ENCODE data around the gene CGNL1.

Gene CGNL1

DNA sequence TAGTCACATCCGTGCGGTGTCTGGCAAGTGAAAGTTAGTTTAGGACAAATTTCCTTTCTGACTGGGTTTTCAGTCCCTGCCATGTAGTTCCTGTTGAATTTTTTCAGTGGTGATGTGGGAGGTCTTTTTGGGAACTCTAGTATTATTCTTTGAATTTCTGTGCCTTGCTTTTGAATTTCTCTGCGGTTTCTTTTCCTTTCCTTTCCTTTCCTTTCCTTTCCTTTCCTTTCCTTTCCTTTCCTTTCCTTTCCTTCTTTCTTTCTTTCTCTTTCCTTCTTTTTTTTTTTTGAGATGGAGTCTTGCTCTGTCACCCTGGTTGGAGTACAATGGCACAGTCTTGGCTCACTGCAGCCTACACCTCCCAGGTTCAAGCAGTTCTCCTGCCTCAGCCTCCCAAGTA is 88.2 kb downstream of the CGNL1 start:
- H3K4me3 Mint-ChIP-seq: no peak overlapping the region
- no peaks in the 10 kb centered on the region for H3K4me1 Mint-ChIP-seq
- H3K36me3 Mint-ChIP-seq: no peaks in the 10 kb centered on the region
- H3K27me3 Mint-ChIP-seq: peaks cover 13% of the 10 kb centered on the region
- H3K27ac Mint-ChIP-seq: no peak overlapping the region
- no peaks in the 10 kb centered on the region for H3K9me3 Mint-ChIP-seq

DNA sequence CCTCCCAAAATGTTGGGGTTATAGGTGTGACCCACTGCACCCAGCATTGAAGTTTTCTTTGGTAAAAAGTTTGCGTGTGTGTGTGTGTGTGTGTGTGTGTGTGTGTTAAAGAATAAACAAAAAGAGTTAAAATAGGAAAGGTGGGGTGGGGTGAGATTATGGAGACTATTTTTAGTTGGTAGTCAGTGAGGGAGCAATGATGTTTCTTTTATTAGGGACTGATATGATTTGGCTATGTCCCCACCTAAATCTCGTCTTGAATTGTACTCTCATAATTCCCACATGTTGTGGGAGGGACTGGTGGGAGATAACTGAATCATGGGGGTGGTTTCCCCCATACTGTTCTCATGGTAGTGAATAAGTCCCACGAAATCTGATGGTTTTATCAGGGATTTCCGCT is 92.2 kb downstream of the CGNL1 start:
- no peak overlapping the region for H3K4me3 Mint-ChIP-seq
- no peaks in the 10 kb centered on the region for H3K36me3 Mint-ChIP-seq
- no peak overlapping the region for H3K27ac Mint-ChIP-seq
- peaks cover 20% of the 10 kb centered on the region for H3K27me3 Mint-ChIP-seq
- no peaks in the 10 kb centered on the region for H3K9me3 Mint-ChIP-seq
- no peaks in the 10 kb centered on the region for H3K4me1 Mint-ChIP-seq

- Mint-ChIP-seq H3K27me3 (peaks cover 26% of the 10 kb centered on the region), H3K4me3 (no peak overlapping the region), H3K27ac (no peak overlapping the region), H3K9me3 (no peaks in the 10 kb centered on the region), H3K36me3 (no peaks in the 10 kb centered on the region), H3K4me1 (no peaks in the 10 kb centered on the region)
Measured at GRCh38 chr15:57470543-57470942, 94.2 kb downstream of the CGNL1 start.

DNA sequence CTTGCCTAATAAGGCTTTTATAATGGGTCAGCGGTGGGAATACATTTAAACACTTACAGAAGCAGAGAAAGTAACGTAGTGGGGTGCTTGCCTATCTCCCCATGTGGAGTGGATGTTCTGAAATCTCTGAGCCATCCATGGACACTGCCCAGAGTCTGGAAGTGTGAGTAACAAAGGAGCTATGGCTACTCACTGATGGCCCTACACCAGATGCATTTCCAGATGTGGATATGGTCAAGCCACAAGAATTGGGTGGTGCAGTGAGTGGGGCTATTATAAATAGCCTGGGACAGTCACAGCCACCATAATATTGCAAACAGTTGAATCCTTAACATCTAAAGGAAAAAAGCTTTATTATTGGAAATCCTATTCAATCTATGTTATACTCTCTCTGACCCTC is 96.6 kb downstream of the CGNL1 start:
- Mint-ChIP-seq H3K36me3 (no peaks in the 10 kb centered on the region), H3K4me1 (no peaks in the 10 kb centered on the region), H3K9me3 (no peaks in the 10 kb centered on the region), H3K27ac (no peak overlapping the region), H3K4me3 (no peak overlapping the region), H3K27me3 (peaks cover 29% of the 10 kb centered on the region)

DNA sequence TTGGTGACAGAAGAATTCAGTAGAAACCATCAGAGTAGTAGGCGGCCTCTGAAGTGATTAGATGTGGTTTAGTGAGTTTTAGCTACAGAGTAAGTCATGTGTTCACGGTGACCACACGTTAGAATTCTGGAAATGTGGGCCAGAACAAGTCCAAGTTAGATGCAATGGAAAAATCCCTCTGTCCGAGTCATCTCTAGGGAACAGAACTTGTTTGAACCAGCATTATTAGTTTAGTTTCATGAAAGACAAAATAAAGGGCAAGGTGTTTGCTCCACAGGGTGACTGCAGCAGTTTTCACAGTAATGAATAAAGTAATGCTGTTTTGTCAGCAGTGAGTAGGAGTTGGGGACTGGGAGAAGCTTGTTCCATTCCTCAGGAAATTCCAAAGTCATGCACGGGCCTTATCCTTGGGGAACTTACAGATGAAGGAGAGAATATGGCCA is 100.2 kb downstream of the CGNL1 start:
- H3K36me3 Mint-ChIP-seq: no peaks in the 10 kb centered on the region
- H3K27me3 Mint-ChIP-seq: peaks cover 18% of the 10 kb centered on the region
- H3K4me3 Mint-ChIP-seq: no peak overlapping the region
- H3K9me3 Mint-ChIP-seq: no peaks in the 10 kb centered on the region
- no peak overlapping the region for H3K27ac Mint-ChIP-seq
- H3K4me1 Mint-ChIP-seq: no peaks in the 10 kb centered on the region

DNA sequence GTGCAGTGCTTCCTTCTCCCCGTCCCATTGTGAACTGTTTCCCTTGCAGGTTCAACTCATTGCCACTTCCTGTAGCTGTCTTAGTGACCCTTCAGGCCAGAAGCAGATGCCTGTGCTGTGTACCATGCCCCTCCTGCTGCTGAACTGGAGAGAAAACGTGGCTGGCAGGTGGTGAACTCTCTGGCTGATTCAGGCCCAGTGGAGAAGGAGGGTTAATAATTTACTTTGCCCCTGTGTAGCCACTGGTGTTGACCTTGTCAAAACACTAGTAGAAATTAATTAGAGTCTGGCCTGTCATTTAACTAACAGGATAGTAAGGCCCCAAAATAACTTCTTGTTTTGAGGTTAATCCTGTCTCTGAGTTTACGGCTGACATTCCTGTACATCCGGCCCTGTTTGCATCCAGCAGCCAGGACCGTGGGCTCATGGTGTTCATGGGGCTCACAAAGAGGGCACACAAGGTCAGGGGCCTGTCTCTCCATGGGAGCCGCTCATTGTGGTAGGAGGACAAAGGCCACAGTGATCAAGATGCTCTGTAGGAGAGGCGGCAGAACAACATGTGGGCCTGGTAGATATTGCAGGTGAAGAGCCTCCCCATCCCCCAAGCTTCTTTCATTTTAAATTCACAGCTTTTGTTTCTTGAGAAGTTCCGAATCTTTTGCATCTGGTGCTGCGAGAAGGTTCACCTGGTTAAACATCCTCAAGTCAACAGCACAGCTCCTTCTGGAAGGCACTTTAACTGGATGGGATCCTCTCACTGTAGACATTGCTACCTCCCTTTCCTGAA is 101.6 kb downstream of the CGNL1 start:
- no peaks in the 10 kb centered on the region for H3K4me1 Mint-ChIP-seq
- H3K27me3 Mint-ChIP-seq: peaks cover 16% of the 10 kb centered on the region
- no peaks in the 10 kb centered on the region for H3K36me3 Mint-ChIP-seq
- H3K4me3 Mint-ChIP-seq: no peak overlapping the region
- H3K9me3 Mint-ChIP-seq: no peaks in the 10 kb centered on the region
- H3K27ac Mint-ChIP-seq: no peak overlapping the region

- H3K4me1 Mint-ChIP-seq: no peaks in the 10 kb centered on the region
- no peak overlapping the region for H3K27ac Mint-ChIP-seq
- peaks cover 17% of the 10 kb centered on the region for H3K27me3 Mint-ChIP-seq
- no peaks in the 10 kb centered on the region for H3K36me3 Mint-ChIP-seq
- H3K4me3 Mint-ChIP-seq: no peak overlapping the region
- H3K9me3 Mint-ChIP-seq: no peaks in the 10 kb centered on the region
Measured at GRCh38 chr15:57479005-57479404, 102.7 kb downstream of the CGNL1 start.

GRCh38 chr15:57481038-57481705 is 104.9 kb downstream of the CGNL1 start:
- no peaks in the 10 kb centered on the region for H3K4me1 Mint-ChIP-seq
- no peaks in the 10 kb centered on the region for H3K36me3 Mint-ChIP-seq
- H3K4me3 Mint-ChIP-seq: no peak overlapping the region
- H3K27ac Mint-ChIP-seq: no peak overlapping the region
- H3K9me3 Mint-ChIP-seq: no peaks in the 10 kb centered on the region
- H3K27me3 Mint-ChIP-seq: peaks cover 9% of the 10 kb centered on the region

DNA sequence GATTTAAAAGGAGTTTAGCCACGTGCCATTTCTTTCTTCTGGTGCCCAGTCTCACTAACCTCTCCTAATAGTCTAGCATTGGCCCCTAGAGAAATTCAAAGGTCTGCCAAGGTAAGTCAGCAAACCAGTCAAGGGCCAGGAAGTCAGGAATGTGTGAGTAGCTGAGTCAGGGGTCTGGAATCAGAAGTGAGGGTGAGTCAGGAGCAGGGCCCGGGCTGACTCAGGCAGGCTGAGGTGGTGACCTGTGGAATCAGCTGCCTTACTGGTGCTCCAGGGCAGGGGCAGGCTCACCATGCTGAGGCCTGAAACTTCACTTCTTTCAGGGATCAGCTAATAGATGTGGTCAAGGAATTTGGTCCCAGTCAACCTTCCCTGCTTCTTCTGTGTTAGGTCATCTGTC is 109.6 kb downstream of the CGNL1 start:
- Mint-ChIP-seq H3K9me3 (no peaks in the 10 kb centered on the region), H3K36me3 (no peaks in the 10 kb centered on the region), H3K27ac (no peak overlapping the region), H3K27me3 (peaks cover 26% of the 10 kb centered on the region), H3K4me3 (no peak overlapping the region), H3K4me1 (no peaks in the 10 kb centered on the region)

- Mint-ChIP-seq H3K36me3 (no peaks in the 10 kb centered on the region), H3K4me3 (no peak overlapping the region), H3K9me3 (no peaks in the 10 kb centered on the region), H3K4me1 (no peaks in the 10 kb centered on the region), H3K27me3 (peaks cover 27% of the 10 kb centered on the region), H3K27ac (no peak overlapping the region)
Measured at GRCh38 chr15:57486833-57487232, 110.5 kb downstream of the CGNL1 start.

DNA sequence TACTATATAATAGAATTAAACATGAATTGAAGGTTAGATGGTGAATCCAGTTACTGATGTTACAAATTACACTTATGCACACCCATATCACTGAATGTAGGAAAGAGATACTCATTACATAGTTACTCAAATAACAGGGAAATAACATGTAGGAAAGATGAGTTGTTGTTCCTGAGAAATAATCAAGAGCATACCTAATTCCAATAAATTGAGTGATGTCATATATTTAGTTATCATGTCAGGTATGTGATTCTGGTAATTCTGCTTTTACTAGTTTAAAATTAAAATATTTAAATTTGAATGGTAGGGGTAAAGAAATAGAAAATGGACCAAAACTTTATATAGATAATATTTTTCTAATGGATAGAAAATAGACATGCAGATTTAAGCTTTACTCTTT is 112.8 kb downstream of the CGNL1 start:
- Mint-ChIP-seq H3K27ac (no peak overlapping the region), H3K27me3 (peaks cover 26% of the 10 kb centered on the region)

GRCh38 chr15:57493351-57493750 is 117.0 kb downstream of the CGNL1 start:
- no peaks in the 10 kb centered on the region for H3K36me3 Mint-ChIP-seq
- H3K4me3 Mint-ChIP-seq: no peak overlapping the region
- H3K27ac Mint-ChIP-seq: no peak overlapping the region
- H3K9me3 Mint-ChIP-seq: no peaks in the 10 kb centered on the region
- H3K4me1 Mint-ChIP-seq: no peaks in the 10 kb centered on the region
- peaks cover 10% of the 10 kb centered on the region for H3K27me3 Mint-ChIP-seq

More for the DNA sequence above, 112.8 kb downstream of the CGNL1 start:
- Mint-ChIP-seq H3K9me3 (no peaks in the 10 kb centered on the region), H3K36me3 (no peaks in the 10 kb centered on the region), H3K4me3 (no peak overlapping the region), H3K4me1 (no peaks in the 10 kb centered on the region)

GRCh38 chr15:57494581-57494980 is 118.3 kb downstream of the CGNL1 start:
- H3K9me3 Mint-ChIP-seq: no peaks in the 10 kb centered on the region
- H3K4me3 Mint-ChIP-seq: no peak overlapping the region
- peaks cover 8% of the 10 kb centered on the region for H3K27me3 Mint-ChIP-seq
- H3K27ac Mint-ChIP-seq: no peak overlapping the region
- no peaks in the 10 kb centered on the region for H3K4me1 Mint-ChIP-seq
- H3K36me3 Mint-ChIP-seq: no peaks in the 10 kb centered on the region

DNA sequence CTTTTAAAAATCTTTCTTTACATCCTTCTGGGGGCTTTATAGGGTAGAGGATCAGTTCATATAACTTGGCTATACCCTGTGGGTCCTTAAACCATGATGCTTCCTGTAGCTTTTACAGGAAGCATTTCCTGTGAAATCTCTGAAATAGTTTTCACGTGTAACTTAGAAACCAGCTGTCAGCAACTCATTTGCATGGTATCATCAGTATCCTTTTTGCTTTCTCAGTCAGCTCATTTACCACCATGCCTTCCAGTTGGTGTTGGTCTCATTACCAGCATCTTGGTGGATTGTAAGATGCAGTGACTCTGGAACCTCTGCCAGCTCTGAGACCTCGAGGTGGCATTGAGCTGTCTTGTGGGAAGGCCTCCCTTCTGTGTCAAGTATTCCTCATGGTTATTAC is 118.7 kb downstream of the CGNL1 start:
- no peak overlapping the region for H3K27ac Mint-ChIP-seq
- H3K4me1 Mint-ChIP-seq: no peaks in the 10 kb centered on the region
- no peaks in the 10 kb centered on the region for H3K9me3 Mint-ChIP-seq
- H3K27me3 Mint-ChIP-seq: peaks cover 6% of the 10 kb centered on the region
- no peak overlapping the region for H3K4me3 Mint-ChIP-seq
- no peaks in the 10 kb centered on the region for H3K36me3 Mint-ChIP-seq

- H3K36me3 Mint-ChIP-seq: no peaks in the 10 kb centered on the region
- peaks cover 3% of the 10 kb centered on the region for H3K27me3 Mint-ChIP-seq
- H3K27ac Mint-ChIP-seq: no peak overlapping the region
- H3K4me3 Mint-ChIP-seq: no peak overlapping the region
- H3K9me3 Mint-ChIP-seq: no peaks in the 10 kb centered on the region
- no peaks in the 10 kb centered on the region for H3K4me1 Mint-ChIP-seq
Measured at GRCh38 chr15:57495554-57496165, 119.4 kb downstream of the CGNL1 start.

DNA sequence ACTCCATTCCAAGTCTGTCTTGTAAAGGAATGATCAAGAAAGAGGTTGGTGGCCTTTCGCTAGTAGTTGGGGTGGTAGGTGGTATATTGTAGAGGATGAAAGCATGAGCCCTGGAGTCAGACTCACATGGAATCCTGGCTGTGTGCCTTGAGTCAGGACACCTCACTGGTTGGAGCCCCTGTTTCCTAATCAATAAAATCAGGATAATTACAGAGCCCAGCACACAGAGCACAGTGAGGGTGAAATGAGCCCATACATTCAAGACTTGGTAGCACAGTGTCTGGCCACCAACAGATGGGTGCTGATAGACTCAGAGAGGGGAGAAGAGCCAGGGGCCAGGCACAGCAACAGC is 120.3 kb downstream of the CGNL1 start:
- no peaks in the 10 kb centered on the region for H3K9me3 Mint-ChIP-seq
- no peaks in the 10 kb centered on the region for H3K4me1 Mint-ChIP-seq
- no peak overlapping the region for H3K4me3 Mint-ChIP-seq
- H3K27me3 Mint-ChIP-seq: no peaks in the 10 kb centered on the region
- no peaks in the 10 kb centered on the region for H3K36me3 Mint-ChIP-seq
- H3K27ac Mint-ChIP-seq: no peak overlapping the region

Data from activated naive CD4-positive, alpha-beta T cell treated with anti-CD3 and anti-CD28 coated beads, Interleukin-2, amount 50 U/mL, for 24 hours (primary cell).